NCI-H2029 (cell line): ENCODE data around the gene CYB561A3.
"Not testable (repeated sequence)": the region's sequence is repeated elsewhere in the genome, so short reads cannot be mapped to it uniquely, and the experiment has no call there.

ENCODE experiments used
- DNase-seq: peaks from one replicate; lab custom pipeline; 2025; lab: John Stamatoyannopoulos, UW

Gene CYB561A3

DNA sequence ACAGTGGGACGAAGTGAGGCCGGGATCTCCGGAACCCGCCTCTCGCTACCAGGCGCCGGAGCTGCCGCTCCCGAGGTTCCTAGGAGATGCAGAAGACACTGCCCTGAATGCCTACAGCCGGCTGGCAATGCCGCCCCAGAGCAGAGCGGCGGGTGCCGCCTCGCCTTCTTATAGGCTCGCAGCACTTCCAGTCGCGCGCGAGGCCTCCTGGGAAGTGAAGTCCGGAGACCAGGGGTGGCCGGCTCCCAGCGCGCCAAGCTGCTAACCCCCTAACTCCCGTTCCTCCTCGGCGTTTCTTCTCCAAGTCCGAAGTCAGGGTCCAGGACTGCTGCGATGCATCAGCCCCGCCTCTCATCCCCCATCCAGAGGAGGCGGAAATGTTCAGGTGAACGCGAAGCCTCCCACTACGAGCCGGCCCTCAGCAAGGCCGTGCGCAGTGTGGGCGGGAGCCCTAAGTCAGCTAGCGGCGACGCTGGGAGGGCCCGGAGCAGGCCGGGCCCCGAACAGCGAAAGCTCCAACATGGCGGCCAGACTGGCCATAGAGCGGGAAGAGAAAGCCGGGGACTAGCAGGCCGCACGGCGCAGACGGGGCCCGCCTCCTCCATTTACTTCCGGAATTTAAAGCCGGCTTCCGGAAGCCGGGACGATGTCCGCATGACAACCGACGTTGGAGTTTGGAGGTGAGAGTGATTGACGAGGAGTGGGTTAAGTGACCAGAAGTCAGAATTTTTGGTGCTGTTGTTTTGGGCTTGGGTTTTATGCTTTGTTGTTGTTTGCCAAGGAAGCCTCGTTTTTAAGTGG, at the start of gene CYB561A3, which contains the start of gene TMEM138:
CYB561A3 (minus strand) TSS at position 142 of the 801 bp plus-strand sequence. CDS start 5,169 bp downstream, outside the sequence.
TMEM138 (plus strand) TSS at position 634 of the 801 bp plus-strand sequence. CDS start 2,017 bp downstream, outside the sequence.
- peak; percentile 96 for DNase-seq

DNA sequence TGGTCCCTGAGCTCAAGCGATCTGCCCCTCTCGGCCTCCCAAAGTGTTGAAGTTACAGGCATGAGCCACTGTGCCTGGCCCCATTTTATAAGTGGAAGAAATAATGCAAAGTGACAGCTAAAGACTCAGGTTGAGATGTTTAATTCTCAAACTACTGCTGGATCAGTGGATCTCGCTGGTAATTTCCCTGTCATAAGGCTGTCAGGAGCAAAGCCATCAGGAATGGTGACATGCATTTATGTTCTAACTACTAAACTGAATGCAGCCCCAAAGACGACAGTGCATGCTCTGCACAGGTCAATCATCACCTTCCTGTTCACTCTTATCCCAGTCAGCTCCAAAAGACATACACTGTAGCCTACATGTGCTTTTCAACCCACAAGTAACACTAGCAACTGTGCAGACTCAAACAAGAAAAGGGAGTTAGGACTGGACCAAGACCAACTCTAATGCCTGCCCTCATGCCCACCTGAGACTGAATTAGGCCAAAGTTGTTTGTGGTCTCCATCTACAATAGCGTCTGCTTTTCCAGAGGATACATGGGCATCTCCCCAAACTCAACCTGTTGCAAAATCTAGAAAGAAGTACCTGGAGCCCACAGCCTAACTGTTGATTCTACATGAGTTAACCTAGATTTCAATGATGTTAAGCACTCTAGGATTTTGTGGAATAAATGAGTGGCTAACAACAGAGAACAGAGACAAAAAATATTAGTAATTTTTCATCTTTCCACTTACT, 45.5 kb upstream of the CYB561A3 start:
- no peak for DNase-seq

- DNase-seq = no peak
Measured at GRCh38 chr11:61406067-61406466, 44.4 kb upstream of the CYB561A3 start.

DNA sequence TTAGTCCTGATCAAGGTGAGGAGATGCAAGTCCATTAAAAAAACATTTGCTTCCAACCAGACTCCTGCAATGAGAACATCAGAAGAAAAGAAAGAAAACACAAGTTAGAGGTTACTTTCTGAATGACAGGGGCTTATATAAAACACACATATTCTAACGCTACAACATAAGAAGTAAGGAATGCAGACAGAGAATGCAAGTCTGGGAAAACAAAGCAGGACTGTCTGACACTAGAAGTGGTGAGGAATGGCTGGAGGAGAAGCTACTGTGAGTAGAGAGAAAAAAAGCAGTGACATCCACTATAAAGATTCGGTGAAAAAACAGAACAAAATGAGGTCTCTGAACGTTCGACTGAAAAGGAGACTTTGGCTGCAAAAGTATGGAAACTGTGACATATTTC, 43.0 kb upstream of the CYB561A3 start:
- no peak for DNase-seq

GRCh38 chr11:61404103-61404502, 42.4 kb upstream of the CYB561A3 start:
- no peak for DNase-seq

DNA sequence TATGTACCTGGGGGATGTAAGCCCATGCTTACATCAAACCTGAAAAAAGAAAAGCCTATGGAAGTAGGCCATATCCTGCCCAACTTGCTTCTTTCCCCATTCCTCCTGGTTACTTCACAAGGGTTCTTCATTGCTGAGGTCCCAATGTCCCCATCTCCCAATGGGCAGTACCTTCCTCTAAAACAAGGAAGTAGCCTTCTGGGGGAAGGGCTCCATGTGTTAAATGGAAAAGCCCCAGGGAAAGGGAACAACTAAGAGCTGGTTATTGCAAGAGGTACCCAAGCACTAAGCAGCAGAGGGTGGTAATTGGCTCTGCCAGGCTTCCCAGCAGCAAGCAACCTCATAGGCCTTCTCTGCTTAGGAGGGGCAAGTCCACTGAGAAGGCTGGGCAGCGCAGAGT, 42.0 kb upstream of the CYB561A3 start:
- DNase-seq = no peak

- DNase-seq = no peak
Measured at GRCh38 chr11:61401573-61401972, 39.9 kb upstream of the CYB561A3 start.

DNA sequence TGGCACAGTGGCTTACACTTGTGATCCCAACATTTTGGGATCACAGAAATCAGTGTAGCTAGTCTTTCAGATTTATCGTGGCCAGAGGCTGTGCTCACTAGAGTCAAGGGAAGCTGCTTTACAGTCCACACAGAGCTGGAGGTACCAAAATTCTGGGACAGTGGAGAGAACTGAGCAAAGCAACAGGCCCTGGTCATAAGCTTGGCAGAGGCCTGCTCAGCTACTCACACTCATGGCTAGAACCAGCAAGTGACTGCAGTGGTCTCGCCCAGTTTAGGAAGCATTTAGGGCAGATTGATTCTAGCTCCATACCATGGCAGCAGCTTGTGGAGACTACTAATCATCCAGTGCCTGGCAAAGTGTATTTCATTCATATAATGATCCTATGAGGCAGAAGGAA, 39.5 kb upstream of the CYB561A3 start:
- no peak for DNase-seq

GRCh38 chr11:61392981-61393595, 31.4 kb upstream of the CYB561A3 start:
- DNase-seq = no peak

- DNase-seq = no peak
Measured at GRCh38 chr11:61390161-61390560, 28.5 kb upstream of the CYB561A3 start.

GRCh38 chr11:61384271-61385242, 22.9 kb upstream of the CYB561A3 start:
- DNase-seq = no peak

- DNase-seq = not testable (repeated sequence)
Measured at GRCh38 chr11:61383859-61384258, 22.2 kb upstream of the CYB561A3 start.

GRCh38 chr11:61380884-61381283, 19.2 kb upstream of the CYB561A3 start:
- no peak for DNase-seq

- DNase-seq = no peak
Measured at GRCh38 chr11:61378713-61379313, 17.1 kb upstream of the CYB561A3 start.

GRCh38 chr11:61377461-61378160, 15.9 kb upstream of the CYB561A3 start:
- DNase-seq = no peak

DNA sequence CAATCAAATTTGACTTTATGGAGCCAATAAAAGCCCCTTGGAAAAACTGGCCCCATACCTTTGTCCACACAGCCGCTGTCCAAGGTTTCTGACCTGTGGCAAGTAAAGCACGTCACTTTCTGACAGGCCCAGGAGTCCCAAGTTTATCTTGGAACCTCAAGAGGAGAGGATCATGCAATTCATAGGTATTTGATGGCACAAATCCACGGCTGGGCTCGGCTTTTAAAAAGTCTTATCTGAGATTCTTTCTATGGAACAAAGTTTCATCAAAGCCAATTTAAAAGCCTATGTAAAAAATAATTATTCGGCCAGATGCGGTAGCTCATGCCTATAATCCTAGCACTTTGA, 14.1 kb upstream of the CYB561A3 start:
- no peak for DNase-seq

DNA sequence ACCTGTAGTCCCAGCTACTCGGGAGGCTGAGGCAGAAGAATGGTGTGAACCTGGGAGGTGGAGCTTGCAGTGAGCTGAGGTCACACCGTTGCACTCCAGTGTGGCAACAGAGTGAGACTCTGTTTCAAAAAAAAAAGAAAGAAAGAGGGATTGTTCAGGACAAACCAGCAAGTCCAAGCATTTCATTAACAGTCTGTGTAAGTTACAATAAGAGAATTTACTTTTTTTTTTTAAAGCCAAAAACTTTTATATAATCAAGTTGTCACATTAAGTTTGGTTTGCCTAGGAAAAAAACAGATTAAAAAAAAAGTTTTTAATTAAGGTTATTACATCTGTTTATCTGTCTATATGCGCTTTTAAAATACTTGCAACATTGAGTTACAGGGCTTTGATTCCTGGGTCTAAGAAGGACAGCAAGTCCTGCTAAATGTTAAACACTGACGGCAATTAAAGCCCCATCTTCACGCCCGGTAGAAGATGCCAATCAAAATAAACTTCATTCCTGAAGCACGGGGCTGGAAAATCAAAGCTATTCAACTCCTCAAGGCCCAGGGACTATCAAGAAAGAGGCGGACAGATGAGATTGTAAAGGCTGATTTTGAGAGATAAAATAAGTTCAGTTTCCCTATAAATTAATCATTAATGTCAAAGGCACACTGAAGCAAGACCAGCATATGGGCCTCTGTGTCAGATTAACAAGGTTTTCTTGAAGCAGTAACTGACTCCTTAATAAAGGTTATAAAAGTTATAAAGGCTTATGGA, 11.2 kb upstream of the CYB561A3 start:
- DNase-seq = no peak

GRCh38 chr11:61370349-61371005, 8.8 kb upstream of the CYB561A3 start:
- no peak for DNase-seq
